HepG2 (cell line): Measurements from ENCODE around the gene ATP6V1F. TPM values are rescaled to one million over a fixed set of nuclear protein-coding genes. Genes with fewer than 3 reads are reported as not detected.

Source experiments
- DRAP1 ChIP-seq: IDR thresholded peaks from 2 replicates; pipeline ENCODE4 v1.6.1; 2016; ENCODE audit warnings: missing genetic modification reagents, missing compliant biosample characterization
- HDAC1 ChIP-seq: sonication (generic); formaldehyde crosslinking; IDR thresholded peaks from 2 replicates; pipeline ENCODE4 v1.5.1; 2020; ENCODE audit warnings: mild to moderate bottlenecking, missing genetic modification reagents
- KDM5B ChIP-seq: sonication (generic); formaldehyde crosslinking; IDR thresholded peaks from 2 replicates; pipeline ENCODE4 v1.4.0; 2020; ENCODE audit warnings: missing genetic modification reagents, mild to moderate bottlenecking, borderline replicate concordance
- MLLT10 ChIP-seq: sonication (generic); formaldehyde crosslinking; IDR thresholded peaks from 2 replicates; pipeline ENCODE4 v1.4.0; 2020; ENCODE audit warnings: missing genetic modification reagents
- NFYC ChIP-seq: IDR thresholded peaks from 2 replicates; pipeline ENCODE4 v1.6.1; 2016; ENCODE audit warnings: missing genetic modification reagents, missing compliant biosample characterization
- POLR2AphosphoS2 ChIP-seq: IDR thresholded peaks from 2 replicates; pipeline ENCODE4 v1.6.1; 2011; ENCODE audit warnings: low read depth, low read length, improper control_type of control experiment
- SMAD1 ChIP-seq: sonication (generic); formaldehyde crosslinking; IDR thresholded peaks from 2 replicates; pipeline ENCODE4 v1.4.0; 2020; ENCODE audit warnings: missing genetic modification reagents, low read depth, mild to moderate bottlenecking, borderline replicate concordance
- SMYD3 ChIP-seq: sonication (generic); formaldehyde crosslinking; IDR thresholded peaks from 2 replicates; pipeline ENCODE4 v1.8.1; 2023; ENCODE audit warnings: mild to moderate bottlenecking, missing genetic modification reagents
- ZBTB42 ChIP-seq: sonication (generic); formaldehyde crosslinking; IDR thresholded peaks from 2 replicates; pipeline ENCODE4 v1.5.0; 2020; ENCODE audit warnings: mild to moderate bottlenecking, missing genetic modification reagents
- ZNF234 ChIP-seq: sonication (generic); formaldehyde crosslinking; conservative IDR thresholded peaks from 2 replicates; pipeline ENCODE4 v1.5.1; 2020; ENCODE audit warnings: mild to moderate bottlenecking, missing genetic modification reagents
- ZNF558 ChIP-seq: sonication (generic); formaldehyde crosslinking; IDR thresholded peaks from 2 replicates; pipeline ENCODE4 v1.9.0; 2022; ENCODE audit warnings: mild to moderate bottlenecking, missing genetic modification reagents, borderline replicate concordance
- ZNF564 ChIP-seq: sonication (generic); formaldehyde crosslinking; IDR thresholded peaks from 2 replicates; pipeline ENCODE4 v1.8.1; 2023; ENCODE audit warnings: mild to moderate bottlenecking, missing genetic modification reagents
- polyA plus RNA-seq, 8 experiments: library from polyadenylated mRNA; depleted of rRNA in 3 of 8; stranded (reverse) in 7 of 8; unstranded in 1 of 8; fragments of >200 nt; fragmentation: Illumina TruSeq in 4 of 8; extraction: Trizol in 4 of 8; gene quantifications; 2 replicates each; pipeline versions ENCODE4 v1.2.1 to v1.2.3, GENCODE V29; 2011 to 2016; ENCODE audit warnings: low read depth in 4 of 8, missing spikeins in 1 of 8, mixed read lengths in 1 of 8; ENCODE audit not compliant: insufficient read depth in 1 of 8
- total RNA-seq, 5 experiments: library from RNA; depleted of rRNA; stranded (reverse); fragments of >200 nt; fragmentation: Illumina TruSeq; extraction: Trizol; gene quantifications; 2 replicates each; pipeline ENCODE4 v1.2.3, GENCODE V29; 2016; ENCODE audit warnings: low read depth in 1 of 5
- TF ChIP-seq, protein P1 (sequence below): sonication (generic); formaldehyde crosslinking; IDR thresholded peaks from 2 replicates; pipeline ENCODE4 v1.4.0; 2020; ENCODE audit warnings: mild to moderate bottlenecking, missing genetic modification reagents
- TF ChIP-seq, protein P2 (sequence below): IDR thresholded peaks from 2 replicates; pipeline ENCODE4 v1.6.1; 2016; ENCODE audit warnings: missing biosample characterization, missing genetic modification reagents, low read depth
- TF ChIP-seq, protein P3 (sequence below): sonication (generic); formaldehyde crosslinking; IDR thresholded peaks from 2 replicates; pipeline ENCODE4 v1.5.1; 2020; ENCODE audit warnings: missing genetic modification reagents, mild to moderate bottlenecking, borderline replicate concordance
- TF ChIP-seq, protein P4 (sequence below): IDR thresholded peaks from 2 replicates; pipeline ENCODE4 v1.6.1; 2018; ENCODE audit warnings: missing genetic modification reagents, mild to moderate bottlenecking, missing compliant biosample characterization
- TF ChIP-seq, protein P5 (sequence below), 2 experiments: IDR thresholded peaks; 2 replicates each; pipeline ENCODE4 v1.6.1; 2011 to 2012; ENCODE audit warnings: low read length in 2 of 2, borderline replicate concordance in 1 of 2, low read depth in 1 of 2, mild to moderate bottlenecking in 1 of 2, moderate library complexity in 1 of 2

Gene ATP6V1F
- total and polyA plus RNA-seq, 2 of the 13 experiments (the other 11 are each of a cell fraction or from before 2014, with no cell fraction given), result 87.2 to 132 TPM

GRCh38 chr7:128862571-128863432 is at the start of gene ATP6V1F (continued):
- TF ChIP-seq, protein P1, sequence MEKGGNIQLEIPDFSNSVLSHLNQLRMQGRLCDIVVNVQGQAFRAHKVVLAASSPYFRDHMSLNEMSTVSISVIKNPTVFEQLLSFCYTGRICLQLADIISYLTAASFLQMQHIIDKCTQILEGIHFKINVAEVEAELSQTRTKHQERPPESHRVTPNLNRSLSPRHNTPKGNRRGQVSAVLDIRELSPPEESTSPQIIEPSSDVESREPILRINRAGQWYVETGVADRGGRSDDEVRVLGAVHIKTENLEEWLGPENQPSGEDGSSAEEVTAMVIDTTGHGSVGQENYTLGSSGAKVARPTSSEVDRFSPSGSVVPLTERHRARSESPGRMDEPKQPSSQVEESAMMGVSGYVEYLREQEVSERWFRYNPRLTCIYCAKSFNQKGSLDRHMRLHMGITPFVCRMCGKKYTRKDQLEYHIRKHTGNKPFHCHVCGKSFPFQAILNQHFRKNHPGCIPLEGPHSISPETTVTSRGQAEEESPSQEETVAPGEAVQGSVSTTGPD (CRISPR knock-in tag), result no peak
- TF ChIP-seq POLR2AphosphoS2 (no peak), HDAC1 (CRISPR knock-in tag) (peak; percentile 63; the same call in 1 of the 2 replicates), ZNF558 (CRISPR knock-in tag) (no peak), SMAD1 (CRISPR knock-in tag) (no peak), ZBTB42 (CRISPR knock-in tag) (no peak), ZNF234 (CRISPR knock-in tag) (no peak), KDM5B (CRISPR knock-in tag) (no peak), DRAP1 (CRISPR knock-in tag) (peak; percentile 50; the same call in 1 of the 2 replicates), ZNF564 (CRISPR knock-in tag) (no peak), SMYD3 (CRISPR knock-in tag) (no peak), NFYC (CRISPR knock-in tag) (no peak), MLLT10 (CRISPR knock-in tag) (no peak)
- TF ChIP-seq, protein P2, sequence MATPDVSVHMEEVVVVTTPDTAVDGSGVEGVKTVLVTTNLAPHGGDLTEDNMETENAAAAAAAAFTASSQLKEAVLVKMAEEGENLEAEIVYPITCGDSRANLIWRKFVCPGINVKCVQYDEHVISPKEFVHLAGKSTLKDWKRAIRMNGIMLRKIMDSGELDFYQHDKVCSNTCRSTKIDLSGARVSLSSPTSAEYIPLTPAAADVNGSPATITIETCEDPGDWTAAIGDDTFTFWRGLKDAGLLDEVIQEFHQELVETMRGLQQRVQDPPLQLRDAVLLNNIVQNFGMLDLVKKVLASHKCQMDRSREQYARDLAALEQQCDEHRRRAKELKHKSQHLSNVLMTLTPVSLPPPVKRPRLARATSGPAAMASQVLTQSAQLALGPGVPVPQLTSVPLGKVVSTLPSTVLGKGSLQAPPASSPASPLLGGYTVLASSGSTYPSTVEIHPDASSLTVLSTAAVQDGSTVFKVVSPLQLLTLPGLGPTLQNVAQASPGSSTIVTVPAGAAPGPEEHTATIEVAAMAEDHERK (CRISPR knock-in tag), result no peak; the same call in none of the 2 replicates
- TF ChIP-seq, protein P3, sequence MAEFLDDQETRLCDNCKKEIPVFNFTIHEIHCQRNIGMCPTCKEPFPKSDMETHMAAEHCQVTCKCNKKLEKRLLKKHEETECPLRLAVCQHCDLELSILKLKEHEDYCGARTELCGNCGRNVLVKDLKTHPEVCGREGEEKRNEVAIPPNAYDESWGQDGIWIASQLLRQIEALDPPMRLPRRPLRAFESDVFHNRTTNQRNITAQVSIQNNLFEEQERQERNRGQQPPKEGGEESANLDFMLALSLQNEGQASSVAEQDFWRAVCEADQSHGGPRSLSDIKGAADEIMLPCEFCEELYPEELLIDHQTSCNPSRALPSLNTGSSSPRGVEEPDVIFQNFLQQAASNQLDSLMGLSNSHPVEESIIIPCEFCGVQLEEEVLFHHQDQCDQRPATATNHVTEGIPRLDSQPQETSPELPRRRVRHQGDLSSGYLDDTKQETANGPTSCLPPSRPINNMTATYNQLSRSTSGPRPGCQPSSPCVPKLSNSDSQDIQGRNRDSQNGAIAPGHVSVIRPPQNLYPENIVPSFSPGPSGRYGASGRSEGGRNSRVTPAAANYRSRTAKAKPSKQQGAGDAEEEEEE, result no peak
- TF ChIP-seq, protein P4, sequence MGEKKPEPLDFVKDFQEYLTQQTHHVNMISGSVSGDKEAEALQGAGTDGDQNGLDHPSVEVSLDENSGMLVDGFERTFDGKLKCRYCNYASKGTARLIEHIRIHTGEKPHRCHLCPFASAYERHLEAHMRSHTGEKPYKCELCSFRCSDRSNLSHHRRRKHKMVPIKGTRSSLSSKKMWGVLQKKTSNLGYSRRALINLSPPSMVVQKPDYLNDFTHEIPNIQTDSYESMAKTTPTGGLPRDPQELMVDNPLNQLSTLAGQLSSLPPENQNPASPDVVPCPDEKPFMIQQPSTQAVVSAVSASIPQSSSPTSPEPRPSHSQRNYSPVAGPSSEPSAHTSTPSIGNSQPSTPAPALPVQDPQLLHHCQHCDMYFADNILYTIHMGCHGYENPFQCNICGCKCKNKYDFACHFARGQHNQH (CRISPR knock-in tag), result no peak
- TF ChIP-seq, protein P5, sequence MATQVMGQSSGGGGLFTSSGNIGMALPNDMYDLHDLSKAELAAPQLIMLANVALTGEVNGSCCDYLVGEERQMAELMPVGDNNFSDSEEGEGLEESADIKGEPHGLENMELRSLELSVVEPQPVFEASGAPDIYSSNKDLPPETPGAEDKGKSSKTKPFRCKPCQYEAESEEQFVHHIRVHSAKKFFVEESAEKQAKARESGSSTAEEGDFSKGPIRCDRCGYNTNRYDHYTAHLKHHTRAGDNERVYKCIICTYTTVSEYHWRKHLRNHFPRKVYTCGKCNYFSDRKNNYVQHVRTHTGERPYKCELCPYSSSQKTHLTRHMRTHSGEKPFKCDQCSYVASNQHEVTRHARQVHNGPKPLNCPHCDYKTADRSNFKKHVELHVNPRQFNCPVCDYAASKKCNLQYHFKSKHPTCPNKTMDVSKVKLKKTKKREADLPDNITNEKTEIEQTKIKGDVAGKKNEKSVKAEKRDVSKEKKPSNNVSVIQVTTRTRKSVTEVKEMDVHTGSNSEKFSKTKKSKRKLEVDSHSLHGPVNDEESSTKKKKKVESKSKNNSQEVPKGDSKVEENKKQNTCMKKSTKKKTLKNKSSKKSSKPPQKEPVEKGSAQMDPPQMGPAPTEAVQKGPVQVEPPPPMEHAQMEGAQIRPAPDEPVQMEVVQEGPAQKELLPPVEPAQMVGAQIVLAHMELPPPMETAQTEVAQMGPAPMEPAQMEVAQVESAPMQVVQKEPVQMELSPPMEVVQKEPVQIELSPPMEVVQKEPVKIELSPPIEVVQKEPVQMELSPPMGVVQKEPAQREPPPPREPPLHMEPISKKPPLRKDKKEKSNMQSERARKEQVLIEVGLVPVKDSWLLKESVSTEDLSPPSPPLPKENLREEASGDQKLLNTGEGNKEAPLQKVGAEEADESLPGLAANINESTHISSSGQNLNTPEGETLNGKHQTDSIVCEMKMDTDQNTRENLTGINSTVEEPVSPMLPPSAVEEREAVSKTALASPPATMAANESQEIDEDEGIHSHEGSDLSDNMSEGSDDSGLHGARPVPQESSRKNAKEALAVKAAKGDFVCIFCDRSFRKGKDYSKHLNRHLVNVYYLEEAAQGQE (IDR thresholded peaks at IDR 0.05; ENCODE audit: borderline replicate concordance in 1 of 2, low read depth in 1 of 2, low read length in 2 of 2), result no peak
